ENCODE measurements around the gene PI4KA.

- no peak for TF ChIP-seq POLR2AphosphoS5 (IDR thresholded peaks at IDR 0.05)
- TF ChIP-seq, protein P1, sequence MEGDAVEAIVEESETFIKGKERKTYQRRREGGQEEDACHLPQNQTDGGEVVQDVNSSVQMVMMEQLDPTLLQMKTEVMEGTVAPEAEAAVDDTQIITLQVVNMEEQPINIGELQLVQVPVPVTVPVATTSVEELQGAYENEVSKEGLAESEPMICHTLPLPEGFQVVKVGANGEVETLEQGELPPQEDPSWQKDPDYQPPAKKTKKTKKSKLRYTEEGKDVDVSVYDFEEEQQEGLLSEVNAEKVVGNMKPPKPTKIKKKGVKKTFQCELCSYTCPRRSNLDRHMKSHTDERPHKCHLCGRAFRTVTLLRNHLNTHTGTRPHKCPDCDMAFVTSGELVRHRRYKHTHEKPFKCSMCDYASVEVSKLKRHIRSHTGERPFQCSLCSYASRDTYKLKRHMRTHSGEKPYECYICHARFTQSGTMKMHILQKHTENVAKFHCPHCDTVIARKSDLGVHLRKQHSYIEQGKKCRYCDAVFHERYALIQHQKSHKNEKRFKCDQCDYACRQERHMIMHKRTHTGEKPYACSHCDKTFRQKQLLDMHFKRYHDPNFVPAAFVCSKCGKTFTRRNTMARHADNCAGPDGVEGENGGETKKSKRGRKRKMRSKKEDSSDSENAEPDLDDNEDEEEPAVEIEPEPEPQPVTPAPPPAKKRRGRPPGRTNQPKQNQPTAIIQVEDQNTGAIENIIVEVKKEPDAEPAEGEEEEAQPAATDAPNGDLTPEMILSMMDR (IDR thresholded peaks at IDR 0.05), result peak in 4 of 7 experiments; percentile 14 to 31 (median 25)
- no peak for TF ChIP-seq POLR2A (IDR thresholded peaks at IDR 0.05)
- no peak for TF ChIP-seq EP300 (IDR thresholded peaks at IDR 0.05)
Observed at GRCh38 chr22:20803696-20804324, 54.8 kb downstream of the PI4KA start.

Data from stomach (tissue), 4 donors.